ENCODE results near the gene ASTL.

ASTL gene

DNA sequence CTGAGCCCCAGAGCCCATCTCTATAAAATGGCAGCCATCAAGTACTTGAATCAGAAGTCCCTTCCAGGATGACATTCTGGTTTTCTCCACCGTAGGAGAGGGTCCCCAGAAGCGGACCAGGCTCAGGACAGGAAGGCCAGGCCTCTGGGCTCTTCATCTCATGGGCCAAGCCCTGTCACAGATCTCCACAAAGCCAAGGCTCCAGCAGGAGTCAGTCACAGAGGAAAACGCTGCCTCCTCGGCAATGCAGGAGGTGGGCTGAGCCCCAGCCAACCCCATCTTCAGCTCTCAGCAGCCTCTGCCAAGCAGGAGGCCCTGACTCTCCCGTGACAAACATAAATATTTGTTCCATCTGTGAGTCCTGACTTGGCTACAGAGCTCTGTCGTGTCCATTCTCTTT is 64.1 kb downstream of the ASTL start:
- DNase-seq: no peak

DNA sequence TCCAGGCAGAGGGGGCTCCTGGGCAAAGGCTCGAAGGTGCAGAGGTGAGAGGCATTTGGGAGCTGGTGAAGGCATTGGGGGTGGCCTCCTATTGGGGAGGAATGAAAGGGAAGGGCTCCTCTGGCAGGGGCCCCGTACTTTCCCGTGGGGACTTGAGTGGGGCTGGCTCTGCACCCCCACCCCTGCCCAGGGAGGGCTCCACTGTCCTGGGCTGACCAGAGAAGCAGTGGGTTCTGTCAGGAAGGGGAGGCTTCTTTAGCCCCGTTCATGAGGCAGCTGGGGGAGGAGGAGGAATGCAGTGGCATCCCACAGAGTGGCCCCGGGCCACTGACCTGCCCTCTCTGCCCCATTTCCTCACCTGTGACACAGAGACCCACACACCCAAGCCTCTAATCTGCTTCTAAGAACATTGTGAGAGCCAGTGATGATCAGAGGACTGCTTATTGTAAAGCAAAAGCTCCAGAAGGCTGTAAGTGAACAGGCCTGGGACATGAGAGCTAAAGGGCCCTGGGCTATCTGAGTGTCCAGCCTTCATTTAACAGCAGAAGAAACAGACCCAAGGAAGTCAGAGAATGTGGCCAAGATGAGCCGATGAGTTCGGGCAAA is 65.0 kb downstream of the ASTL start:
- no peak for DNase-seq

Data from CD4-positive, alpha-beta T cell treated with Interleukin-12 subunit alpha and Interleukin-12 subunit beta, for 1 hour (primary cell).